PC-9 (cell line): ENCODE measurements around the gene CPEB1. TPM values are rescaled to one million over a fixed set of nuclear protein-coding genes. Genes with fewer than 3 reads are reported as not detected.

Experiments
- BruUV-seq: library from RNA; stranded (reverse); fragments of 400-500 nt; replicated peaks from 2 replicates; lab custom pipeline; 2021; lab: Mats Ljungman, UMichigan
- CTCF ChIA-PET: fragments of 300-600 bp; sonication (Branson Sonifier 250); formaldehyde crosslinking; loops from one replicate; lab custom pipeline; 2022; ENCODE audit warnings: antibody characterized with exemption; lab: Charles Lee
- POLR2A ChIA-PET: fragments of 300-600 bp; sonication (Branson Sonifier 250); formaldehyde crosslinking; loops from one replicate; lab custom pipeline; 2022; ENCODE audit warnings: antibody characterized with exemption; ENCODE audit not compliant: unreplicated experiment; lab: Charles Lee
- DNase-seq, 2 experiments: peaks; one replicate each; pipeline versions ENCODE4 v3.0.0 to v3.0.0-alpha.2; 2015 to 2022; ENCODE audit warnings: mixed read lengths in 1 of 2
- H2AFZ ChIP-seq: fragments of 200-600 bp; sonication (generic); 2 replicates; pipeline ENCODE4 v1.8.1; 2017; ENCODE audit warnings: antibody characterized with exemption
- H3F3A ChIP-seq: fragments of 200-600 bp; sonication (generic); 2 replicates; pipeline ENCODE4 v1.8.1; 2017; ENCODE audit warnings: antibody characterized with exemption, mild to moderate bottlenecking, low read depth; ENCODE audit not compliant: insufficient read depth
- H3K27ac ChIP-seq: fragments of 200-600 bp; sonication (generic); 2 replicates; pipeline ENCODE4 v1.6.1; 2016; ENCODE audit warnings: mixed run types
- H3K27me3 ChIP-seq: fragments of 200-600 bp; sonication (generic); 2 replicates; pipeline ENCODE4 v1.6.1; 2016; ENCODE audit warnings: low read depth, mixed run types; ENCODE audit not compliant: insufficient read depth
- H3K36me3 ChIP-seq: fragments of 200-600 bp; sonication (generic); 2 replicates; pipeline ENCODE4 v1.6.1; 2016; ENCODE audit warnings: low read depth, mixed run types
- H3K4me1 ChIP-seq: fragments of 200-600 bp; sonication (generic); replicated peaks from 2 replicates; pipeline ENCODE4 v1.6.1; 2016; ENCODE audit warnings: mixed run types; ENCODE audit not compliant: insufficient read depth
- H3K4me2 ChIP-seq: fragments of 200-600 bp; sonication (generic); 2 replicates; pipeline ENCODE4 v1.6.1; 2017; ENCODE audit warnings: mixed run types
- H3K4me3 ChIP-seq: fragments of 200-600 bp; sonication (generic); 2 replicates; pipeline ENCODE4 v1.6.1; 2016; ENCODE audit warnings: mixed run types
- H3K79me2 ChIP-seq: fragments of 200-600 bp; sonication (generic); 2 replicates; pipeline ENCODE4 v1.6.1; 2017; ENCODE audit warnings: low read depth, mixed run types
- H3K9me2 ChIP-seq: fragments of 200-600 bp; sonication (generic); 2 replicates; pipeline ENCODE4 v1.8.1; 2017; ENCODE audit warnings: mild to moderate bottlenecking; ENCODE audit not compliant: insufficient read depth
- H3K9me3 ChIP-seq: fragments of 200-600 bp; sonication (generic); 2 replicates; pipeline ENCODE4 v1.8.1; 2016; ENCODE audit warnings: low read depth; ENCODE audit not compliant: insufficient read depth
- H4K20me1 ChIP-seq: fragments of 200-600 bp; sonication (generic); 2 replicates; pipeline ENCODE4 v1.8.1; 2017; ENCODE audit not compliant: insufficient read depth
- CTCF ChIP-seq: fragments of 200-600 bp; sonication (generic); conservative IDR thresholded peaks from 2 replicates; pipeline ENCODE4 v1.6.1; 2017; ENCODE audit warnings: mixed run types, antibody characterized with exemption, mild to moderate bottlenecking, moderate library complexity
- EZH2 ChIP-seq: fragments of 200-600 bp; sonication (generic); IDR thresholded peaks from 2 replicates; pipeline ENCODE4 v1.8.0; 2017; ENCODE audit warnings: antibody characterized with exemption, low read depth
- intact Hi-C: fragments of 100-400 bp; cut with micrococcal nuclease; formaldehyde crosslinking; loops from one replicate; pipeline ENCODE4 v1.10.0; 2022; ENCODE audit not compliant: unreplicated experiment
- total RNA-seq: library from RNA; stranded (reverse); gene quantifications from 2 replicates; pipeline ENCODE4 v1.2.3, GENCODE V29; 2021

CPEB1 gene
- total RNA-seq, 1 experiment from 2014 or later, result not detected

GRCh38 chr15:82688691-82689090 is 41.5 kb upstream of the CPEB1 start:
- TF ChIP-seq EZH2, result no peak
- no peak for TF ChIP-seq CTCF
- POLR2A ChIA-PET, result no interaction called here
- Histone ChIP-seq H3K9me2 (no peaks in the 10 kb centered on the region), H2AFZ (no peak overlapping the region), H3K79me2 (no peaks in the 10 kb centered on the region), H4K20me1 (no peaks in the 10 kb centered on the region), H3K4me2 (no peak overlapping the region), H3K4me1 (no peaks in the 10 kb centered on the region), H3K27ac (no peak overlapping the region), H3K27me3 (peaks cover 64% of the 10 kb centered on the region), H3F3A (no peaks in the 10 kb centered on the region), H3K36me3 (no peaks in the 10 kb centered on the region), H3K4me3 (no peak overlapping the region), H3K9me3 (no peaks in the 10 kb centered on the region)
- intact Hi-C loops, result no loop called here
- no TSS peak for BruUV-seq
- no peak for DNase-seq
- CTCF ChIA-PET, result no interaction called here

GRCh38 chr15:82681371-82681770 is 34.2 kb upstream of the CPEB1 start:
- no TSS peak for BruUV-seq
- CTCF ChIA-PET, result no interaction called here
- H2AFZ ChIP-seq, result no peak overlapping the region

GRCh38 chr15:82680200-82681102 is 33.3 kb upstream of the CPEB1 start:
- TF ChIP-seq EZH2 (no peak), CTCF (no peak)
- BruUV-seq, result no TSS peak
- Histone ChIP-seq H4K20me1 (no peaks in the 10 kb centered on the region), H3K36me3 (no peaks in the 10 kb centered on the region), H3K4me3 (no peak overlapping the region), H3K9me2 (no peaks in the 10 kb centered on the region), H3F3A (no peaks in the 10 kb centered on the region), H3K79me2 (no peaks in the 10 kb centered on the region), H2AFZ (no peak overlapping the region), H3K27me3 (peaks cover 56% of the 10 kb centered on the region), H3K4me2 (no peak overlapping the region), H3K27ac (no peak overlapping the region), H3K4me1 (no peaks in the 10 kb centered on the region), H3K9me3 (no peaks in the 10 kb centered on the region)
- POLR2A ChIA-PET, result interaction anchor here (0.7 kb wide), 1 partner anchor 573 kb away, joined by 4 read pairs; no protein-coding TSS in a partner anchor
- intact Hi-C loops, result no loop called here
- CTCF ChIA-PET, result no interaction called here
- no peak for DNase-seq

More at GRCh38 chr15:82681371-82681770, 34.2 kb upstream of the CPEB1 start:
- H3K9me3 ChIP-seq, result no peaks in the 10 kb centered on the region
- intact Hi-C loops, result no loop called here
- no peaks in the 10 kb centered on the region for H3K36me3 ChIP-seq
- H3K9me2 ChIP-seq, result no peaks in the 10 kb centered on the region
- no peak overlapping the region for H3K27ac ChIP-seq
- H3K4me2 ChIP-seq, result no peak overlapping the region
- TF ChIP-seq CTCF (no peak), EZH2 (no peak)
- POLR2A ChIA-PET, result no interaction called here
- no peaks in the 10 kb centered on the region for H3F3A ChIP-seq
- H3K27me3 ChIP-seq, result peaks cover 61% of the 10 kb centered on the region
- no peak overlapping the region for H3K4me3 ChIP-seq
- no peaks in the 10 kb centered on the region for H3K79me2 ChIP-seq
- no peaks in the 10 kb centered on the region for H3K4me1 ChIP-seq
- DNase-seq, result no peak
- H4K20me1 ChIP-seq, result no peaks in the 10 kb centered on the region
